HUES48 (cell line): ENCODE data around the gene ANKS4B.

Experiments used
- H3K27ac ChIP-seq: one replicate; pipeline ENCODE4 v1.7.0; 2013; ENCODE audit warnings: low read depth, low read length, inconsistent platforms
- H3K27me3 ChIP-seq: 2 replicates; pipeline ENCODE4 v1.6.1; 2013; ENCODE audit warnings: mild to moderate bottlenecking, low read length; ENCODE audit not compliant: control insufficient read depth, insufficient read depth
- H3K36me3 ChIP-seq: 2 replicates; pipeline ENCODE4 v1.6.1; 2013; ENCODE audit warnings: low read length; ENCODE audit not compliant: control insufficient read depth, insufficient read depth
- H3K4me1 ChIP-seq: 2 replicates; pipeline ENCODE4 v1.6.1; 2013; ENCODE audit warnings: mild to moderate bottlenecking, low read length; ENCODE audit not compliant: control insufficient read depth, insufficient read depth
- H3K4me3 ChIP-seq: 2 replicates; pipeline ENCODE4 v1.5.1; 2013; ENCODE audit warnings: mild to moderate bottlenecking, low read depth, low read length
- H3K9ac ChIP-seq: 2 replicates; pipeline ENCODE4 v1.6.1; 2013; ENCODE audit warnings: mild to moderate bottlenecking, low read depth, low read length, moderate library complexity
- H3K9me3 ChIP-seq: 2 replicates; pipeline ENCODE4 v1.6.1; 2013; ENCODE audit warnings: low read length; ENCODE audit not compliant: control insufficient read depth, insufficient read depth

The ANKS4B gene, protein sequence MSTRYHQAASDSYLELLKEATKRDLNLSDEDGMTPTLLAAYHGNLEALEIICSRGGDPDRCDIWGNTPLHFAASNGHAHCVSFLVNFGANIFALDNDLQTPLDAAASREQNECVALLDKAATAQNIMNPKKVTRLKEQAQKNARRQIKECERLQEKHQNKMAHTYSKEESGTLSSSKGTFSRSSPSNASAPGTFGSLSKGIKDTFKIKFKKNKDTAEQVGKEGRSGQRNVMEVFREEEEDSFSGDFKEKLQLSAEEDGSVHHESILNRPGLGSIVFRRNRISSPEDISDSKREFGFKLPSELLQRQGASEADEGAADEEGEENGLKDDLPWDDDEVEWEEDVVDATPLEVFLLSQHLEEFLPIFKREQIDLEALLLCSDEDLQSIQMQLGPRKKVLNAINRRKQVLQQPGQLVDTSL

DNA sequence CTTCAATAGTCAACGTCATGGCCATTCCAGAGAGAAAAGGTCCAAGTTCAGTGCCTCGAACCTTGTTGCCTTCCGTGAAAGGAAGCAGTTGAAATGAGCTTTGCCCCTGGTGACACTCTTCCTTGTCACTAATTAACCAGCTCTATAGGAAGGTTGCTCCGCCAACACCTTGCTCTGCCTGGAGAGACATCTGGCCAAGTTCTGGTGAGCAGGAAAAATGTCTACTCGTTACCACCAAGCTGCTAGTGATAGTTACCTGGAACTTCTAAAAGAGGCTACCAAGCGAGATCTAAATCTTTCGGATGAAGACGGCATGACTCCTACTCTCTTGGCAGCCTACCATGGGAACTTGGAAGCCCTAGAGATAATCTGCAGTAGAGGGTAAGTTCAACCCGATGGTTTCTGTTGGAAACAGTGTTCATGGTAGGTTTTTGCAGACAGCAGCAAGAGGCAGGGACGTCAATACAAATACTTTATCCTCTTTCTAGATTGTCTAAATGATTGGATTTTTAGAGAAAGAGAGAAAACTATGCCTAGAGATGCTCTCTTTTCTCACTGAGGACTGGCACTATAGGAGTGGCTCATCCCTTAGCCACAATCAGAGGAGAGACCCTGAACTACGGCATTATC is at the start of gene ANKS4B:
Gene ANKS4B (plus strand): TSS at position 179 of the 630 bp plus-strand sequence. CDS start 39 bp downstream, at position 218.
- Histone ChIP-seq H3K9me3 (no peaks in the 10 kb centered on the region), H3K36me3 (no peaks in the 10 kb centered on the region), H3K9ac (no peak within 1 kb of the TSS), H3K27me3 (no peaks in the 10 kb centered on the region), H3K4me1 (no peaks in the 10 kb centered on the region), H3K27ac (no peak within 1 kb of the TSS), H3K4me3 (no peak within 1 kb of the TSS)

- H3K36me3 ChIP-seq, result peaks cover 36% of the 10 kb centered on the region
- no peak overlapping the region for H3K27ac ChIP-seq
- peaks cover 21% of the 10 kb centered on the region for H3K9me3 ChIP-seq
These were observed 49.5 kb upstream of the ANKS4B start for GRCh38 chr16:21183995-21184394.

DNA sequence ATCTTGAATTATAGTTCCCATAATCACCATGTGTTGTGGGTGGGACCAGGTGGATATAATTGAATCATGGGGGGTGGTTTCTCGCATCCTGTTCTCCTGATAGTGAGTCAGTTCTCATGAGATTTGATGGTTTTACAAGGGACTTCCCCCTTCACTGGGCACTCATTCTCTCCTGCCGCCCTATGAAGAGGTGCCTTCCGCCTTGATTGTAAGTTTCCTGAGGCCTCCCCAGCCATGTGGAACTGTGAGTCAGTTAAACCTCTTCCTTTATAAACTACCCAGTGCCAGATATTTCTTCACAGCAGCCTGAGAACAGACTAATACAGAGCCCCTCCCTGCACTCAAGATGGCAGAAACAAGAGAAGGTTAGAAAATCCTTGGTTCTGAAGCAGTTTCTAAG is 48.7 kb upstream of the ANKS4B start:
- no peak overlapping the region for H3K4me3 ChIP-seq
- H3K9me3 ChIP-seq, result peaks cover 21% of the 10 kb centered on the region
- H3K36me3 ChIP-seq, result peaks cover 27% of the 10 kb centered on the region

More at GRCh38 chr16:21183995-21184394, 49.5 kb upstream of the ANKS4B start:
- Histone ChIP-seq H3K27me3 (no peaks in the 10 kb centered on the region), H3K4me1 (peaks cover 7% of the 10 kb centered on the region; the same call in 1 of the 2 replicates), H3K9ac (no peak overlapping the region), H3K4me3 (no peak overlapping the region)

GRCh38 chr16:21185659-21186325 is 47.7 kb upstream of the ANKS4B start:
- H3K9me3 ChIP-seq, result peaks cover 18% of the 10 kb centered on the region
- H3K9ac ChIP-seq, result no peak overlapping the region
- H3K4me3 ChIP-seq, result no peak overlapping the region
- H3K27ac ChIP-seq, result no peak overlapping the region
- H3K4me1 ChIP-seq, result peaks cover 7% of the 10 kb centered on the region; the same call in 1 of the 2 replicates
- H3K27me3 ChIP-seq, result peaks cover 5% of the 10 kb centered on the region
- H3K36me3 ChIP-seq, result peaks cover 18% of the 10 kb centered on the region

More for the DNA sequence above, 48.7 kb upstream of the ANKS4B start:
- Histone ChIP-seq H3K27ac (no peak overlapping the region), H3K4me1 (peaks cover 7% of the 10 kb centered on the region; the same call in 1 of the 2 replicates), H3K9ac (no peak overlapping the region), H3K27me3 (peaks cover 5% of the 10 kb centered on the region)

GRCh38 chr16:21186326-21186691 is 47.2 kb upstream of the ANKS4B start:
- H3K9ac ChIP-seq, result no peak overlapping the region

GRCh38 chr16:21189311-21189710 is 44.2 kb upstream of the ANKS4B start:
- H3K4me3 ChIP-seq, result no peak overlapping the region
- H3K9ac ChIP-seq, result no peak overlapping the region
- H3K36me3 ChIP-seq, result no peaks in the 10 kb centered on the region
- no peaks in the 10 kb centered on the region for H3K9me3 ChIP-seq
- H3K27ac ChIP-seq, result no peak overlapping the region
- peaks cover 6% of the 10 kb centered on the region; the same call in 1 of the 2 replicates for H3K4me1 ChIP-seq
- peaks cover 5% of the 10 kb centered on the region for H3K27me3 ChIP-seq

More at GRCh38 chr16:21186326-21186691, 47.2 kb upstream of the ANKS4B start:
- Histone ChIP-seq H3K9me3 (peaks cover 13% of the 10 kb centered on the region), H3K4me3 (no peak overlapping the region), H3K36me3 (peaks cover 12% of the 10 kb centered on the region), H3K4me1 (peaks cover 7% of the 10 kb centered on the region; the same call in 1 of the 2 replicates), H3K27me3 (peaks cover 5% of the 10 kb centered on the region), H3K27ac (no peak overlapping the region)

DNA sequence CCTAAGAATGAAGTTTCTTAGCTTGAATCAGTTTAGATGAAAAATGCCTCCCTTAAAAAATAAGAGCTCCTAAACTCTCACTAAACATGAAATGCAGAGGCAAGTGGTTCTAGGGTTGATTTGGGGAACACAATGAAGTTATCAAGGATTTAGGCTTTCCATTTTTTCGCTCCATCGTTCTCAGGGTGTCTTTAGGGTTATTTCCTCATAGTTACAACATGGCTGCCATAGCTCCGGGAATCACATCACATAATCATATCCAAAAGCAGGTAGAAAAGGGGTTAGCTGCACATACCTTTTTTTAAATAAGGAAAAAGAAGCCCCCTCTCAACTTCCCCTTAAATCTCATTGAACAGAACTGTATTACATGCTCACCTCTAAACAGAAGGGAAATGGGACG is 43.5 kb upstream of the ANKS4B start:
- 0 out of 2 replicates have a peak, but pooled peaks cover 3% of the 10 kb centered on the region for H3K4me1 ChIP-seq
- no peak overlapping the region for H3K4me3 ChIP-seq
- no peak overlapping the region for H3K9ac ChIP-seq
- H3K27ac ChIP-seq, result no peak overlapping the region
- H3K9me3 ChIP-seq, result no peaks in the 10 kb centered on the region
- no peaks in the 10 kb centered on the region for H3K36me3 ChIP-seq
- H3K27me3 ChIP-seq, result peaks cover 5% of the 10 kb centered on the region

- no peaks in the 10 kb centered on the region for H3K9me3 ChIP-seq
- H3K4me1 ChIP-seq, result 0 out of 2 replicates have a peak, but pooled peaks cover 3% of the 10 kb centered on the region
- no peak overlapping the region for H3K27ac ChIP-seq
- H3K4me3 ChIP-seq, result no peak overlapping the region
- no peak overlapping the region for H3K9ac ChIP-seq
- no peaks in the 10 kb centered on the region for H3K36me3 ChIP-seq
- peaks cover 5% of the 10 kb centered on the region for H3K27me3 ChIP-seq
These were observed 42.9 kb upstream of the ANKS4B start for GRCh38 chr16:21190599-21190998.

DNA sequence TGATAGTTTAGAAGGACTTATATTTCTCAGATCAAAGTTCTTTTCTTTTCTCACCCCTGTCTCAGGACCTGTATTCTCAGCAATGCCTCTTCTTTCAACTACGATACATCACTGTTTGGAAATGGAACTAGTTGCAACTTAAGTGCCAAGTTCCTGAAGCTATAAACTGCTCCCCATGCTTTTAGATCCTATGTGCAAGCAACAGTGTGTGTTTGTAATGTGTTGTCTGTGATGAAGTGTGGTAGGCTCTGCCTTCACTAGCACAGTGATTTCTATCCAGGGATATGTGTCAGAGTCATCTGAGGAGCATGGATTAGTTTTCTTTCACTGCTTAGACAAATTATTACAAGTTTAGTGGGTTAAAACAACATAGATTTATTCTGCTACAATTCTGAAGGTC is 40.5 kb upstream of the ANKS4B start:
- Histone ChIP-seq H3K27ac (no peak overlapping the region), H3K4me3 (no peak overlapping the region), H3K4me1 (0 out of 2 replicates have a peak, but pooled peaks cover 3% of the 10 kb centered on the region), H3K9ac (no peak overlapping the region), H3K36me3 (no peaks in the 10 kb centered on the region), H3K27me3 (peaks cover 5% of the 10 kb centered on the region), H3K9me3 (no peaks in the 10 kb centered on the region)

GRCh38 chr16:21194771-21195301 is 38.7 kb upstream of the ANKS4B start:
- Histone ChIP-seq H3K4me3 (no peak overlapping the region), H3K36me3 (no peaks in the 10 kb centered on the region), H3K9me3 (no peaks in the 10 kb centered on the region), H3K27ac (no peak overlapping the region), H3K9ac (no peak overlapping the region), H3K4me1 (no peaks in the 10 kb centered on the region), H3K27me3 (no peaks in the 10 kb centered on the region)
